AG20443 (cell line): Measurements from ENCODE around the gene VASH1.

Experiments
- DNase-seq: peaks from one replicate; pipeline ENCODE4 v3.0.0; 2012; ENCODE audit warnings: low spot score, mixed read lengths

The VASH1 gene

GRCh38 chr14:76784881-76785280, 23.6 kb downstream of the VASH1 start:
- DNase-seq: peak; percentile 92

GRCh38 chr14:76786601-76787000, 25.3 kb downstream of the VASH1 start:
- DNase-seq: no peak

- no peak for DNase-seq
These were observed 31.2 kb downstream of the VASH1 start for GRCh38 chr14:76792422-76792821.

GRCh38 chr14:76793324-76793723, 32.1 kb downstream of the VASH1 start:
- DNase-seq: no peak

GRCh38 chr14:76793956-76794355, 32.7 kb downstream of the VASH1 start:
- no peak for DNase-seq

- no peak for DNase-seq
These were observed 45.2 kb downstream of the VASH1 start for GRCh38 chr14:76806446-76806845.

GRCh38 chr14:76808011-76808410, 46.7 kb downstream of the VASH1 start:
- DNase-seq: no peak

- no peak for DNase-seq
These were observed 47.7 kb downstream of the VASH1 start for GRCh38 chr14:76808990-76809389.

- DNase-seq: no peak
These were observed 49.3 kb downstream of the VASH1 start for GRCh38 chr14:76810525-76810924.

GRCh38 chr14:76810953-76811400, 49.7 kb downstream of the VASH1 start:
- DNase-seq: peak; percentile 57

GRCh38 chr14:76811561-76811960, 50.3 kb downstream of the VASH1 start:
- no peak for DNase-seq

- DNase-seq: no peak
These were observed 50.8 kb downstream of the VASH1 start for GRCh38 chr14:76812093-76812421.

GRCh38 chr14:76812422-76813383, 51.4 kb downstream of the VASH1 start, which contains the start of gene ANGEL1:
ANGEL1 (minus strand) TSS chr14:76812882; CDS start chr14:76812827, 55 bp downstream.
- peak; percentile 97 for DNase-seq

GRCh38 chr14:76814726-76815645, 53.7 kb downstream of the VASH1 start:
- DNase-seq: no peak

- no peak for DNase-seq
These were observed 59.4 kb downstream of the VASH1 start for GRCh38 chr14:76820700-76821099.

- no peak for DNase-seq
These were observed 64.9 kb downstream of the VASH1 start, which contains the start of gene LRRC74A for GRCh38 chr14:76826122-76826521. LRRC74A (plus strand) TSS chr14:76826408; CDS start chr14:76826698, 290 bp downstream.

GRCh38 chr14:76827696-76828296, 66.5 kb downstream of the VASH1 start:
- DNase-seq: peak; percentile 41

- peak; percentile 59 for DNase-seq
These were observed 67.2 kb downstream of the VASH1 start for GRCh38 chr14:76828339-76829012.

GRCh38 chr14:76829013-76829365, 67.7 kb downstream of the VASH1 start:
- no peak for DNase-seq

- no peak for DNase-seq
These were observed 68.6 kb downstream of the VASH1 start for GRCh38 chr14:76829650-76830421.

GRCh38 chr14:76830556-76830955, 69.3 kb downstream of the VASH1 start:
- no peak for DNase-seq
